ENCODE results near the gene SIPA1L3.
A peak's percentile ranks its signal among the peaks of the same experiment; 100 is the strongest.

Gene SIPA1L3

DNA sequence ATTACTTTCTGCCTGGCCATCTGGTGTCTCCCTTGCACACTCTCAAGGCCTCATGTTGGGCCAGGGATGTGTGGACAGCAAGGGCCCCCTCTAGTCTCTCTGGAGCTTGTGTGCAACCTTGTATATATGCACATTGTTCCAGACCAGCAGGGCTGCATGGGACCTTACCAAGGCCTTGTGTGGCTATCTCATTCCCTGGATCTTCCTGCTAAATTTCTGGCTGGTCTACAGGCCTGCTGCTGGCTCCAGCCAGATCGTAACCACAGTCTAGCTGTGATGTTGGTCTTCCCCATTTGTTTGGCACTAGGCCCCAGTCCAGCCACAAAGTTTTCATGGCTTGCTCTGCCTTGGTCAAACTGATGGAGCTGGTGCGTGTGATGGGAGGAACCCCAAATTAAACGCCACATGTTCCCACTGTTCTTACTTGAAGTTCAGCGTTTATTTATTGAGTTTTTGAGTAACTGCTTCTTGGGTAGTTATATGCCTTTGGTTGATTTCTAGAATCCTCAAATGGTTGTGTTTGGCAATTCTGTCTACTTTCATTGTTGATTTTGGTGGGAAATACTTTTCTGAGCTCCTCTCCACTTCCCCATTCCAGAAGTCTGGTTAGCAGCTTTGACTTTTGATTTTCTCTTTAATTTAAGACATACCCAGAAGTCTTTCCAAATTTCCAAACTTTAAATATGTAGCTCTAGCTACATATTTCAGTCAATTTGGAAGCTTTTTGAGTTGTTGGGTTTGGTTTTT lies 56.4 kb downstream of the SIPA1L3 start:
- TF ChIP-seq, protein P1, sequence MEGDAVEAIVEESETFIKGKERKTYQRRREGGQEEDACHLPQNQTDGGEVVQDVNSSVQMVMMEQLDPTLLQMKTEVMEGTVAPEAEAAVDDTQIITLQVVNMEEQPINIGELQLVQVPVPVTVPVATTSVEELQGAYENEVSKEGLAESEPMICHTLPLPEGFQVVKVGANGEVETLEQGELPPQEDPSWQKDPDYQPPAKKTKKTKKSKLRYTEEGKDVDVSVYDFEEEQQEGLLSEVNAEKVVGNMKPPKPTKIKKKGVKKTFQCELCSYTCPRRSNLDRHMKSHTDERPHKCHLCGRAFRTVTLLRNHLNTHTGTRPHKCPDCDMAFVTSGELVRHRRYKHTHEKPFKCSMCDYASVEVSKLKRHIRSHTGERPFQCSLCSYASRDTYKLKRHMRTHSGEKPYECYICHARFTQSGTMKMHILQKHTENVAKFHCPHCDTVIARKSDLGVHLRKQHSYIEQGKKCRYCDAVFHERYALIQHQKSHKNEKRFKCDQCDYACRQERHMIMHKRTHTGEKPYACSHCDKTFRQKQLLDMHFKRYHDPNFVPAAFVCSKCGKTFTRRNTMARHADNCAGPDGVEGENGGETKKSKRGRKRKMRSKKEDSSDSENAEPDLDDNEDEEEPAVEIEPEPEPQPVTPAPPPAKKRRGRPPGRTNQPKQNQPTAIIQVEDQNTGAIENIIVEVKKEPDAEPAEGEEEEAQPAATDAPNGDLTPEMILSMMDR (IDR thresholded peaks at IDR 0.05; ENCODE audit: low read depth, low read length, missing control alignments), result no peak
- DNase-seq (ENCODE audit: extremely low read depth, low read depth), result peak; percentile 39
- no peak overlapping the region for H3K4me3 ChIP-seq (replicated peaks; ENCODE audit: low read depth, low read length)

DNA sequence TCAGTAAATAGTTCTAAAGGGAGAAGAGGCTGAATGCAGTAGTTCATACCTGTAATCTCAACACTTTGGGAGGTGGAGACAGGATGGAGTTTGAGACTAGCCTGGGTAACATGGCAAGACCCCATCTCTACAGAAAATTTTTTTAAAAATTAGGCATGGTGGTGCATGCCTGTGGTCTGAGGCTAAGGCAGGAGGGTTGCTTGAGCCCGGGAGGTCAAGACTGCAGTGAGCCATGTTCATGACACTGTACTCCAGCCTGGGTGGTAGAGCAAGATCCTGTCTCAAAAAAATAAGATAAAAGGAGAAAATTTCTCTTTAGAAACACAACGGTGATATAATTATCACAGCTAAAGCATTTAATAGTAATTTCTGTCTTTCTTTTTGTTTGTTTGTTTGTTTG lies 57.1 kb downstream of the SIPA1L3 start:
- TF ChIP-seq, protein P1 (IDR thresholded peaks at IDR 0.05; ENCODE audit: low read depth, low read length, missing control alignments), result no peak
- no peak overlapping the region for H3K4me3 ChIP-seq (replicated peaks; ENCODE audit: low read depth, low read length)
- DNase-seq (ENCODE audit: extremely low read depth, low read depth), result no peak

DNA sequence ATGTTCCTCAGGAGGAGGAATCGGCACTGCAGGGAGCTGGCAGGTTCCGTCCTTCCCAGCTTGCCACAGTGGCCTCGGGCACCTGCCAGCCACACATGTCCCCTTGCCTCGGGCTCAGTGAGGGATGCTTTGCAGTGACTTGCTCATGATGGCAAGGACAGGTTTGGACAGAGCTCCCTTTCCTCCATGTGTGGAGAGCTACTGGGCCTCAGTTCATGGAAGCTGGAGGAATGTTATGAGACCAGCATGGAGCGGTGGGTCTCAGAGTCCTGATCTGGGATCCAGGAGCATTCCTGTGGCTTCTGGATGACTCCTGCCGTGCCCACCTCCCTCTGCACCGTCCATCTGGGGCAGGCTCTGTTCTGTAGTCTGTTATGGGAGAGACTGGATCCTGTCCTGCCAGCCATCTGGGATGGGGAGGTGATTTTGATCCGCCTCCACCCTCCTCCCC lies 59.2 kb downstream of the SIPA1L3 start:
- TF ChIP-seq, protein P1 (IDR thresholded peaks at IDR 0.05; ENCODE audit: low read depth, low read length, missing control alignments), result no peak
- peak; percentile 9 for DNase-seq (ENCODE audit: extremely low read depth, low read depth)
- H3K4me3 ChIP-seq (replicated peaks; ENCODE audit: low read depth, low read length), result no peak overlapping the region

DNA sequence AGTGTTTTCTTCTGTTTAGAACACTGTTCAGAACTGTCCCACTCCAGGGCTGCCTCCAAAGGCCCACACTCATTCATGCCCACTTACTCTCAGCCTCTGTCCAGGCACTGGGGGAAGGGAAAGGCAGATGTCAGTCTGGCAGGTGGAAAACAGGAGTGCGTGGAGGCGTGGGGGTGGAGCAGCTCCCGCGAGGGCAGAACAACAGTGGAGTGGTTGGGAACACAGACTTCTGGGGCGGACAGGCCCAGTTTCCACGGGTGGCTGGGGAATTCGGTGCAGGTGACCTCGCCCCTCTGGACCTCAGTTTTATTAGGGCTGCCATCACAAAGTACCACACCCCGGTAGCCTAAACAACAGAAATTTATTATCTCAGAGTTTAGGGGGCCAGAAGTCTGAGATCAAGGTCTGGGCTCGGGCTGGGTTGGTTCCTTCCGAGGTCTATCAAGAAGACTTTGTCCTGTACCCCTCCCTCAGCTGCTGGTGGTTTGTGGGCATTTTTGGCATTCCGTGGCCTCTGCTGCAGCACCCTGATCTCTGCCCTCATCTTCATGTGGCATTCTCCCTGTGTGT lies 59.7 kb downstream of the SIPA1L3 start:
- DNase-seq (ENCODE audit: extremely low read depth, low read depth), result peak; percentile 14
- TF ChIP-seq, protein P1 (IDR thresholded peaks at IDR 0.05; ENCODE audit: low read depth, low read length, missing control alignments), result no peak
- no peak overlapping the region for H3K4me3 ChIP-seq (replicated peaks; ENCODE audit: low read depth, low read length)

DNA sequence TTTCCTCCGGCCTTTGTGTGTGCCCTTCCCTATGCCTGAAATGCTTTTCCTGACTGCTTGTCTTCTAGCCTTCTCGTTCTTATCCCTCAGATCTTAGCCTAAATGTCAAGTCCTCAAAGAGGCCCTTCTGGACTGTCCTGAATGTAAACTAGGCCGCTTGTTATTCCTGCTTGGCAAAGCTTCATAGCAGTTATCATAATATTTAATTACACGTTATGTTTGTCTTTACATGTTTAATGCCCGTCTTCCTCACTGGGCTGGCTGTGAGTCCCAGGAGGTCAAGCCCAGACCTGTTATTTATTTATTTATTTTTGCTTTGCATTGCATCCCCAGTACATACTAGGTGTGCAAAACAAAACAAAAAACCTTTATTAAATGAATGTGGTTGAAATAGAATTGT lies 62.7 kb downstream of the SIPA1L3 start:
- TF ChIP-seq, protein P1 (IDR thresholded peaks at IDR 0.05; ENCODE audit: low read depth, low read length, missing control alignments), result no peak
- no peak for DNase-seq (ENCODE audit: extremely low read depth, low read depth)
- H3K4me3 ChIP-seq (replicated peaks; ENCODE audit: low read depth, low read length), result no peak overlapping the region

DNA sequence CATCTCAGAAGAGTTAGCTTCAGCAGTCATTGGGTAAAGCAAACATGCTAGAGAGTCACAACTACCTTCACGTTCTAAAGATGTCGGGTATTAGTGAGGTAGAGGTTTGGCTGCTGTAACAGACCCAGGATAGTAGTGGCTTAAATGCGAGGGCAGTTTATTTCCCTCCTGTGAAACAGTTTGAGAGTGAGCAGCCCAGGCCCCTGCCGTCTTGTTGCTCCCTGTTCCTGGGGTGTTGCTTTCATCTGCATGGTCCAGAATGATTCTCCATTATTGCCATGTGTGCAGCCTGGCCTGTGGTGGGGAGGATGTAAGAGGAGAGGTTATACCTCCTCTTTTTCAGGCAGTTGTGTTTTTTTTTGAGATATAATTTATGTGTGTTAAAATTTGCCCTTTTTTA lies 63.7 kb downstream of the SIPA1L3 start:
- TF ChIP-seq, protein P1 (IDR thresholded peaks at IDR 0.05; ENCODE audit: low read depth, low read length, missing control alignments), result no peak
- DNase-seq (ENCODE audit: extremely low read depth, low read depth), result no peak
- no peak overlapping the region for H3K4me3 ChIP-seq (replicated peaks; ENCODE audit: low read depth, low read length)

Measured in HFF-Myc (cell line).